H9 (cell line): ENCODE results near the gene SERPINE1. TPM values are rescaled to one million over a fixed set of nuclear protein-coding genes. Genes with fewer than 3 reads are reported as not detected.

ENCODE experiments used
- DNase-seq: peaks from one replicate; pipeline ENCODE4 v3.0.0-alpha.2; 2017
- H2AFZ ChIP-seq: one replicate; pipeline ENCODE4 v1.6.1; 2013; ENCODE audit warnings: mild to moderate bottlenecking, low read length, control low read depth, moderate library complexity
- H2AK5ac ChIP-seq: 2 replicates; pipeline ENCODE4 v1.6.1; 2013; ENCODE audit warnings: low read length, control low read depth, mixed read lengths; ENCODE audit not compliant: insufficient read length
- H2BK120ac ChIP-seq: one replicate; pipeline ENCODE4 v1.6.1; 2013; ENCODE audit warnings: low read depth, mild to moderate bottlenecking, low read length, control low read depth, inconsistent platforms; ENCODE audit not compliant: poor library complexity, severe bottlenecking
- H2BK12ac ChIP-seq: 2 replicates; pipeline ENCODE4 v1.6.1; 2013; ENCODE audit warnings: low read length, control low read depth, mixed read lengths, low read depth; ENCODE audit not compliant: insufficient read length
- H2BK15ac ChIP-seq: 2 replicates; pipeline ENCODE4 v1.6.1; 2013; ENCODE audit warnings: low read depth, low read length, control low read depth
- H2BK20ac ChIP-seq: one replicate; pipeline ENCODE4 v1.6.1; 2013; ENCODE audit warnings: low read depth, mild to moderate bottlenecking, low read length, control low read depth, inconsistent platforms; ENCODE audit not compliant: poor library complexity, severe bottlenecking
- H2BK5ac ChIP-seq: 2 replicates; pipeline ENCODE4 v1.6.1; 2013; ENCODE audit warnings: low read length, control low read depth, mixed read lengths; ENCODE audit not compliant: insufficient read length
- H3K14ac ChIP-seq: 2 replicates; pipeline ENCODE4 v1.6.1; 2013; ENCODE audit warnings: low read length, control low read depth; ENCODE audit not compliant: insufficient read depth
- H3K18ac ChIP-seq: 2 replicates; pipeline ENCODE4 v1.6.1; 2013; ENCODE audit warnings: low read depth, mild to moderate bottlenecking, mixed read lengths, low read length, control low read depth; ENCODE audit not compliant: insufficient read length
- H3K23ac ChIP-seq: 2 replicates; pipeline ENCODE4 v1.6.1; 2013; ENCODE audit warnings: low read length, control low read depth, mixed read lengths, low read depth; ENCODE audit not compliant: insufficient read length
- H3K23me2 ChIP-seq: 2 replicates; pipeline ENCODE4 v1.6.1; 2013; ENCODE audit warnings: low read depth, mild to moderate bottlenecking, mixed read lengths, low read length, control low read depth; ENCODE audit not compliant: insufficient read length, poor library complexity, severe bottlenecking
- H3K27ac ChIP-seq: 2 replicates; pipeline ENCODE4 v1.5.1; 2013; ENCODE audit warnings: low read length, control low read depth, mixed read lengths, low read depth; ENCODE audit not compliant: insufficient read length
- H3K27me3 ChIP-seq: 2 replicates; pipeline ENCODE4 v1.6.1; 2013; ENCODE audit warnings: low read length, control low read depth, inconsistent platforms; ENCODE audit not compliant: insufficient read depth
- H3K4ac ChIP-seq: 2 replicates; pipeline ENCODE4 v1.6.1; 2013; ENCODE audit warnings: low read depth, mild to moderate bottlenecking, control low read depth, inconsistent platforms, low read length, moderate library complexity
- H3K4me1 ChIP-seq: 2 replicates; pipeline ENCODE4 v1.6.1; 2013; ENCODE audit warnings: low read length, control low read depth, inconsistent platforms; ENCODE audit not compliant: insufficient read depth
- H3K4me2 ChIP-seq: 2 replicates; pipeline ENCODE4 v1.6.1; 2013; ENCODE audit warnings: low read length, control low read depth, mixed read lengths; ENCODE audit not compliant: insufficient read length, insufficient read depth
- H3K56ac ChIP-seq: 2 replicates; pipeline ENCODE4 v1.6.1; 2013; ENCODE audit warnings: low read depth, mild to moderate bottlenecking, mixed read lengths, low read length, control low read depth; ENCODE audit not compliant: insufficient read length
- H3K79me1 ChIP-seq: 2 replicates; pipeline ENCODE4 v1.6.1; 2013; ENCODE audit warnings: low read depth, mild to moderate bottlenecking, moderate library complexity, low read length, control low read depth, inconsistent platforms; ENCODE audit not compliant: insufficient read depth, poor library complexity, severe bottlenecking
- H3K79me2 ChIP-seq: 2 replicates; pipeline ENCODE4 v1.6.1; 2013; ENCODE audit warnings: low read length, control low read depth, inconsistent platforms; ENCODE audit not compliant: insufficient read depth
- H3K9ac ChIP-seq: 2 replicates; pipeline ENCODE4 v1.6.1; 2013; ENCODE audit warnings: low read length, control low read depth, mixed read lengths; ENCODE audit not compliant: insufficient read length; ENCODE audit errors: extremely low read depth
- H3K9me3 ChIP-seq: one replicate; pipeline ENCODE4 v1.6.1; 2013; ENCODE audit warnings: low read depth, low read length, inconsistent platforms; ENCODE audit not compliant: control insufficient read depth
- H3T11ph ChIP-seq: one replicate; pipeline ENCODE4 v1.6.1; 2013; ENCODE audit warnings: mild to moderate bottlenecking, low read length, control low read depth, inconsistent platforms
- H4K20me1 ChIP-seq: one replicate; pipeline ENCODE4 v1.6.1; 2013; ENCODE audit not compliant: control insufficient read depth, insufficient read length, insufficient read depth
- H4K5ac ChIP-seq: 2 replicates; pipeline ENCODE4 v1.6.1; 2013; ENCODE audit warnings: low read depth, mild to moderate bottlenecking, mixed read lengths, low read length, control low read depth; ENCODE audit not compliant: insufficient read length
- H4K8ac ChIP-seq: replicated peaks from 2 replicates; pipeline ENCODE4 v1.6.1; 2013; ENCODE audit warnings: low read length, control low read depth, mixed read lengths, low read depth; ENCODE audit not compliant: insufficient read length
- H4K91ac ChIP-seq: 2 replicates; pipeline ENCODE4 v1.6.1; 2013; ENCODE audit warnings: low read depth, mild to moderate bottlenecking, moderate library complexity, mixed read lengths, low read length, control low read depth; ENCODE audit not compliant: insufficient read length
- H3K27ac Mint-ChIP-seq, 3 experiments: 2 replicates in 2 of 3; 3 replicates in 1 of 3; pipeline ENCODE4 v1.8.0; 2020 to 2021; ENCODE audit warnings: mixed read lengths in 3 of 3, mild to moderate bottlenecking in 1 of 3, moderate library complexity in 1 of 3
- H3K27me3 Mint-ChIP-seq: 2 replicates; pipeline ENCODE4 v1.8.0; 2021; ENCODE audit warnings: low read depth, mild to moderate bottlenecking, moderate library complexity, mixed read lengths
- H3K36me3 Mint-ChIP-seq, 3 experiments: 2 replicates in 2 of 3; 3 replicates in 1 of 3; pipeline ENCODE4 v1.8.0; 2020 to 2021; ENCODE audit warnings: low read depth in 3 of 3, mixed read lengths in 3 of 3; ENCODE audit not compliant: insufficient read depth in 1 of 3
- H3K4me1 Mint-ChIP-seq, 2 experiments: 2 replicates each; pipeline ENCODE4 v1.8.0; 2020; ENCODE audit warnings: mixed read lengths in 2 of 2
- H3K4me3 Mint-ChIP-seq, 2 experiments: 2 replicates in 1 of 2; 3 replicates in 1 of 2; pipeline ENCODE4 v1.8.0; 2020 to 2021; ENCODE audit warnings: mild to moderate bottlenecking in 2 of 2, mixed read lengths in 2 of 2, moderate library complexity in 1 of 2
- H3K9me3 Mint-ChIP-seq, 2 experiments: 2 replicates in 1 of 2; 3 replicates in 1 of 2; pipeline ENCODE4 v1.8.0; 2020; ENCODE audit warnings: mild to moderate bottlenecking in 2 of 2, mixed read lengths in 2 of 2, moderate library complexity in 1 of 2
- WGBS: extraction: QIAGEN DNeasy Blood & Tissue Kit; methylation state at CpG from one replicate; pipeline ENCODE4 v1.1.7; 2013; ENCODE audit warnings: missing lambda C conversion rate, low lambda C conversion rate, mixed read lengths; ENCODE audit not compliant: insufficient read length; ENCODE audit errors: extremely low coverage; 5-methylcytosine and 5-hydroxymethylcytosine counted together
- total RNA-seq: library from RNA; stranded (reverse); gene quantifications from 2 replicates; pipeline ENCODE4 v1.2.1, GENCODE V29; 2021
- TF ChIP-seq, protein P1 (sequence below): fragments of 200-600 bp; sonication (generic); conservative IDR thresholded peaks from 3 replicates; pipeline ENCODE4 v1.8.0; 2021; ENCODE audit warnings: antibody characterized with exemption, mild to moderate bottlenecking

SERPINE1 gene
- total RNA-seq, 1 experiment from 2014 or later = 11.5 TPM

DNA sequence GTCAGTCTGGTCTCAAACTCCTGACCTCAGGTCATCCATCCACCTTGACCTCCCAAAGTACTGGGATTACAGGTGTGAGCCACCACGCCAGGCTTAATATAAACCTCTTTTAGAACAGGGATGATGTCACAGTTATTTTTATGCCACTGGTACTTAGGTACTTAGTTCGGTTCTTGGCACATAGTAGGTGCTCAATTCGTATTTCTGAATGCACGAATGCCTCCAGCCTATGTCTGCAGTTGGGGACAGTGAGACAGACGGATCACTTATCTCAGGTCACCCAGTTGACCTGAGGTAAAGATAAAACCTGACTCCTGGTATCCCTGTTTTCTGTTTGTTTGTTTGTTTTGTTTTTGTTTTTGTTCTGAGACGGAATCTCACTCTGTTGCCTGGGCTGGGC is 59.3 kb downstream of the SERPINE1 start:
- TF ChIP-seq, protein P1, sequence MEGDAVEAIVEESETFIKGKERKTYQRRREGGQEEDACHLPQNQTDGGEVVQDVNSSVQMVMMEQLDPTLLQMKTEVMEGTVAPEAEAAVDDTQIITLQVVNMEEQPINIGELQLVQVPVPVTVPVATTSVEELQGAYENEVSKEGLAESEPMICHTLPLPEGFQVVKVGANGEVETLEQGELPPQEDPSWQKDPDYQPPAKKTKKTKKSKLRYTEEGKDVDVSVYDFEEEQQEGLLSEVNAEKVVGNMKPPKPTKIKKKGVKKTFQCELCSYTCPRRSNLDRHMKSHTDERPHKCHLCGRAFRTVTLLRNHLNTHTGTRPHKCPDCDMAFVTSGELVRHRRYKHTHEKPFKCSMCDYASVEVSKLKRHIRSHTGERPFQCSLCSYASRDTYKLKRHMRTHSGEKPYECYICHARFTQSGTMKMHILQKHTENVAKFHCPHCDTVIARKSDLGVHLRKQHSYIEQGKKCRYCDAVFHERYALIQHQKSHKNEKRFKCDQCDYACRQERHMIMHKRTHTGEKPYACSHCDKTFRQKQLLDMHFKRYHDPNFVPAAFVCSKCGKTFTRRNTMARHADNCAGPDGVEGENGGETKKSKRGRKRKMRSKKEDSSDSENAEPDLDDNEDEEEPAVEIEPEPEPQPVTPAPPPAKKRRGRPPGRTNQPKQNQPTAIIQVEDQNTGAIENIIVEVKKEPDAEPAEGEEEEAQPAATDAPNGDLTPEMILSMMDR = no peak
- Histone ChIP-seq H3K18ac (no peak overlapping the region), H2BK20ac (no peak overlapping the region)

More for the DNA sequence above, 59.3 kb downstream of the SERPINE1 start:
- Histone ChIP-seq H3T11ph (no peak overlapping the region), H3K9me3 (no peaks in the 10 kb centered on the region), H4K5ac (no peak overlapping the region), H3K4ac (no peak overlapping the region), H3K4me1 (no peaks in the 10 kb centered on the region; the same call in 1 of the 2 replicates), H3K56ac (no peak overlapping the region), H2AK5ac (no peak overlapping the region), H3K14ac (no peak overlapping the region), H2BK120ac (no peak overlapping the region), H2BK5ac (no peak overlapping the region), H3K23ac (no peak overlapping the region), H3K4me2 (no peak overlapping the region), H3K9ac (no peak overlapping the region), H3K23me2 (peaks cover 2% of the 10 kb centered on the region), H2AFZ (no peak overlapping the region), H2BK12ac (no peak overlapping the region), H3K79me1 (no peaks in the 10 kb centered on the region), H4K91ac (no peak overlapping the region), H3K27ac (no peak overlapping the region), H4K20me1 (no peaks in the 10 kb centered on the region), H3K79me2 (no peaks in the 10 kb centered on the region), H4K8ac (no peak overlapping the region), H2BK15ac (no peak overlapping the region), H3K27me3 (no peaks in the 10 kb centered on the region)
- no peak overlapping the region for H3K27ac Mint-ChIP-seq
- DNase-seq = no peak
- WGBS = no CpG with 5 or more reads among the region's 6 CpGs
- H3K27me3 Mint-ChIP-seq = peaks cover 17% of the 10 kb centered on the region
- H3K36me3 Mint-ChIP-seq = no peaks in the 10 kb centered on the region
- no peak overlapping the region for H3K4me3 Mint-ChIP-seq
- peaks cover 7 to 8% of the 10 kb centered on the region in 2 experiments for H3K4me1 Mint-ChIP-seq
- H3K9me3 Mint-ChIP-seq = no peaks in the 10 kb centered on the region
